Stimulated activated CD8-positive, alpha-beta memory T cell treated with anti-CD3 and anti-CD28 coated beads, Interleukin-12 subunit alpha, Interleukin-12 subunit beta, amount 100 ng/mL, for 24 hours (primary cell): Measurements from ENCODE around the gene ZNF253.
"Not testable (repeated sequence)": the region's sequence is repeated elsewhere in the genome, so short reads cannot be mapped to it uniquely, and the experiment has no call there.

ENCODE experiments used
- DNase-seq: peaks from one replicate; pipeline ENCODE4 v3.0.0-alpha.2; 2020; ENCODE audit errors: extremely low read depth

ZNF253 gene

DNA sequence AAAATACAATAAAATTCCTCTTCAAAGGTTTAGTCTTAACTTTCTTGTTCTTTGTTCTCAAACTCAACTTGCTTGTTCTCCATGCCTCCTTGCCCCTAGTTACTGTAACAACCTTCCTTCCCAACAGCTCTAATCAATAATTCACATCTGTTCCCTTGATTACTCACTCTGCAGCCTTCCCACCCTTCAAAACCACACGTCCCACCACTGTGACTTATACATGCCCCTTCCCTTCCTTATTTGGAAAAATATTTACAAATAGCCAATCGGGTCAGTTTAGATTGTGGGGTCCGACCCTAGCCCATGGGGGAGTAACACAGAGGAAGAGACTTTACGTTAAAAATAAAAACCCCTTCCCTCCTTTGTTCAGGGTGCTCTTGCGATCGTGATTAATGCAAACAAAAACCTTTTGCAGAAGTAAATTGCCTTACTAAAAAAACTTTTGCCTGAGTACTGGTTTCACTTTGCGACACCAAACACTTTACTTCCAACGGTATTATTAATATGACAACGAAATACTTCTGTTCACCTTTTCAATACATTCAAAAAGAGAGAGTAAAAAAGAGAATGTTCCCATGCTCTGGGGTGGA is 34.6 kb downstream of the ZNF253 start:
- DNase-seq: no peak

DNA sequence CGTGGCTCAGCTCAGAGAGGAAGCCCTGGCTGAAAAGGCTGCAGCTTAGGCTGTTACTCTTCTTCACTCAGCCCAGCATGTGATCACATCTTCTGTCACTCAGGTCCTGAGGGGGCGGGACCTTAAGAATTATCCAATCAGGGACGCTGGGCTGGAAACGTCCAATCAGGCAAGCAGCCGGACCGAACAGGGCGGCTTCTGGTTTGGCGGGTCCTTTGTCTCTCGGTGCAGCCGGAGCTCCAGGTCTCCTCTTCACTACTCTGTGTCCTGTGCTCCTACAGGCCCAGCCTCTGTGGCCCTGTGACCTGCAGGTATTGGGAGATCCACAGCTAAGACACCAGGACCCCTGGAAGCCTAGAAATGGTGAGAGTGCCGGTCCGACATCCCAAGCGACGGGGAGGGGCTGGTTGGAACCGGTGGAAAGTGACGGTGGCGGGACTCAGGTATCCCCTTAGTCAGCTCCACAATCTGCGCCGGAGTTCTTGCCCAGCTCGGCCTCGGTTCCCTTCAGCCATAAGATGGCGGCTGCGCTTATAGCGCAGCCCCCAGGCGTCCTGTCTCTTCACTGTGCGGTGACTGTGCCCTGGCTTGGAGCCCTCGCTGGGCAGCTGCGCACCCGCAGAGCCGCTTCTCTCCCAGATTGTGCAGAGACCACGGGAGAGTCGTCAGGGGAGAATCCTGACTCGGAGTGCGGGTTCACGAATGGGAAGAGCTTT is 35.2 kb downstream of the ZNF253 start, which contains the start of gene ZNF93:
Gene ZNF93, plus strand, starts transcription at position 218 of the 716 bp plus-strand sequence. Its CDS starts 143 bp downstream, at position 361.
- peak; percentile 75 for DNase-seq

DNA sequence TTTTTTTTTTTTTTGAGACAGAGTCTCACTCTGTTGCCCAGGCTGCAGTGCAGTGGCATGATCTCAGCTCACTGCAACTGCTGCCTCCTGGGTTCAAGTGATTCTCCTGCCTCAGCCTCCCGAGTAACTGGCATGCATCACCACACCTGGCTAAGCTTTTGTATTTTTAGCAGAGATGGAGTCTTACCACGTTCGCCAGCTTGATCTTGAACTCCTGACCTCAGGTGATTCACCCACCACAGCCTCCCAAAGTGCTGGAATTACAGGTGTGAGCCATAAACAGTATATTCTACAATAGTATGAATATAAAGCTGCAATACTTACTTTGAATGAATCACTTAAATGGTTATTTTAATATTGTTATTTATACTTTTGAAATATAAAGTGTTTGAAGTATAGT is 41.9 kb downstream of the ZNF253 start:
- DNase-seq: not testable (repeated sequence)

DNA sequence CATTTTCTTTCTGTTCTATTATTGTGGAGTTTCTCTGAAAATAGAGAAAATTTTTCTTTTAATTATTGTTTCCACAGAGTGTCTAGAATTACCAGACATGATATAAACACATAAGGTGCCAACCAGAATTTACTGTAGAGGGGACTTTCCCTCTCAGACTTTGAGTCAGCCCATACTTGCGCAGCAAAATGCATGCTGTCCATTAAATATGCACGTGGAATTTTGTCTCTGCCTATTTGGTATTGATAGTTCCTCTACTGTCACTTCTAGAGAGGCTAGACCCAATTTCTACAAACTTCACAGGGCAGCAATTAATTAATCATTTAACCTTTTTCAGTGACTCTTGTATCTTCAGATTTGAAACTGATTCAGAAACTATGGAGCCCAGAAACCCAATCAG is 44.0 kb downstream of the ZNF253 start:
- DNase-seq: no peak

DNA sequence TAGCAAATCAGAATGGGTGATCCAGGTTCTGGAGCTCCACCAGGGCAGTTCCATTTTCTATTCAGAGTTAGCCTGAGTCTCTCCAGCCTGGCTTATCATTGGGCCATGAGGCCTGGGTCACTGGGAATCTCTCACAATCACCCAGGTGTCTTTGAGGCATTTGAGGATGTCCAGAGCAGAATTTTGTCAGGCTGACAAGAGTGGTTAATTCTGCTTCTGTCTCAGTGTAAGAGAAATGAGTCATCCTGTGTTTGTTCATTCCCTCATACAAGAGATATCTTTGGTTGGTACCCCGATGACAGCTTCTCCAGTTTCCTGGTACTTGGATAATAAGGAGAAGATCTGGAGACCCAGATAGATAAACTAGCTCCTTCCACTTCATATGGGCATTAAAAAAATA is 45.5 kb downstream of the ZNF253 start:
- DNase-seq: no peak

DNA sequence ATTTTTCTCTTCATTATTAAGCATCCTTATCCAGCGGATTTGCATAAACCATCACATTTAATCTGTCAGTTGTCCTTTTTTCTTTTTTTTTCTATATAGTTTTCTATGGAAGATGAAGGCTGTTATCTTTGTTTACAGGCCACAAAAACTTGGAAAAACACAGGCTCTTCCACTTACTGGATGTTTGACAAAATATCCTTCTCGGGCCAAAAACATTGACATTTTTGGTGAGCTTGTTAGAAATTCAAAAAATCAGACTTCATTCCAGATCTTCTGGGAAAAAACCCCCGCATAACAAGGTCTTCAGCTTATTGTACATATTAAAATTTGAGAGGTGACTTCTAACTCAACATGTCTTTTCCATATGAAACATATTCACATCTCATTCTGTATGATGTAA is 48.9 kb downstream of the ZNF253 start:
- no peak for DNase-seq

DNA sequence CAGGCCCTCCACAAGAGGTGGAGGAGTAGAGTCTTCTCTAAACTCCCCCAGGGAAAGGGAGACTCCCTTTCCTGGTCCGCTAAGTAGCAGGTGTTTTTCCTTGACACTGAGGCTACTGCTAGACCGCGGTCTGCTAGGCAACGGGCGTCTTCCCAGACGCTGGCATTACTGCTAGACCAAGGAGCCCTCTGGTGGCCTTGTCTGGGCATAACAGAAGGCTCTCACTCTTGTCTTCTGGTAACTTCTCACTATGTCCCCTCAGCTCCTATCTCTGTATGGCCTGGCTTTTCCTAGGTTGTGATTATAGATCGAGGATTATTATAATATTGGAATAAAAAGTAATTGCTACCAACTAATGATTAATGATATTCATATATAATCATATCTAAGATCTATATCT is 64.7 kb downstream of the ZNF253 start:
- DNase-seq: not testable (repeated sequence)

DNA sequence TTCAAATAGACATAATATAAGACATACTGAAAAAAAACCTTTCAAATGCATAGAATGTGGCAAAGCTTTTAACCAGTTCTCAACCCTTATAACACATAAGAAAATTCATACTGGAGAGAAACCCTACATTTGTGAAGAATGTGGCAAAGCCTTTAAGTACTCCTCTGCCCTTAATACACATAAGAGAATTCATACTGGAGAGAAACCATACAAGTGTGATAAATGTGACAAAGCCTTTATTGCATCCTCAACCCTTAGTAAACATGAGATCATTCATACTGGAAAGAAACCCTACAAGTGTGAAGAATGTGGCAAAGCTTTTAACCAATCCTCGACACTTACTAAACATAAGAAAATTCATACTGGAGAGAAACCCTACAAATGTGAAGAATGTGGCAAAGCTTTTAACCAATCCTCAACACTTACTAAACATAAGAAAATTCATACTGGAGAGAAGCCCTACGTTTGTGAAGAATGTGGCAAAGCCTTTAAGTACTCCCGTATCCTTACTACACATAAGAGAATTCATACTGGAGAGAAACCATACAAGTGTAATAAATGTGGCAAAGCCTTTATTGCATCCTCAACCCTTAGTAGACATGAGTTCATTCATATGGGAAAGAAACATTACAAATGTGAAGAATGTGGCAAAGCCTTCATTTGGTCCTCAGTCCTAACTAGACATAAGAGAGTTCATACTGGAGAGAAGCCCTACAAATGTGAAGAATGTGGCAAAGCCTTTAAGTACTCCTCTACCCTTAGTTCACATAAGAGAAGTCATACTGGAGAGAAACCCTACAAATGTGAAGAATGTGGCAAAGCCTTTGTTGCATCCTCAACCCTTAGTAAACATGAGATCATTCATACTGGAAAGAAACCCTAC is 68.0 kb downstream of the ZNF253 start:
- not testable (repeated sequence) for DNase-seq

DNA sequence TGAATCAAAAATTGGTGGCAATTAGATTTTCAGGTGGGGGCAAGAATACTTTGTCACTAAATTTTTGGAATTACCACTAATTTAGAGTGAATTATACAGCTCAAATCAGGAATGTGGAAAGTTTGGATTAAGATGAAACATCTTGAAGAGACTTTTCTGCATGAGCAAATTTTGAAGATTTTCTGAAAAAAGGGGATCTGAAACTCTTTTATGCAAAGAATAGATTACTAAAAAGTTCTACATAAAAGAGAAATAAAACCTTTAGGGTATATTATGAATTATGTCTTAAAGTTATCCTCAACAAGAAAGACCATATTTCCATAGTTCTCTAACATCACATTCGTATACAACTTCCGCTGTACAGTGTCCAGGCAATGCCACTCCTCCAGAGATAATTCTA is 71.7 kb downstream of the ZNF253 start:
- DNase-seq: no peak

DNA sequence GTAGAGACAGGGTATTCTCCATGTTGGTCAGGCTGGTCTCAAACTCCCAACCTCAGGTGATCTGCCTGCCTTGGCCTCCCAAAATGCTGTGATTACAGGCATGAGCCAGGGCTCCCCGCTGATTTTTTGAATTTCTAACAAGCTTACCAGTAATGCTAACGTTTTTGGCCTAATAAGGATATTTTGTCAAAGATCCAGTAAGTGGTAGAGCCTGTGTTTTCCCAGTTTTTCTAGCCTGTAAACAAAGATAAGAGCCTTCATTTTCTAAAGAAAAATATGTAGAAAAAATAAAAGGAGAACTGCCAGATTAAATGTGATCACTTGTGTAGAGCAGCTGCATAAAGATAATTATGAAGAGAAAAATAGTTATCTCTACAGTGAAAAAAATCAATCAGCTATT is 72.8 kb downstream of the ZNF253 start:
- no peak for DNase-seq

DNA sequence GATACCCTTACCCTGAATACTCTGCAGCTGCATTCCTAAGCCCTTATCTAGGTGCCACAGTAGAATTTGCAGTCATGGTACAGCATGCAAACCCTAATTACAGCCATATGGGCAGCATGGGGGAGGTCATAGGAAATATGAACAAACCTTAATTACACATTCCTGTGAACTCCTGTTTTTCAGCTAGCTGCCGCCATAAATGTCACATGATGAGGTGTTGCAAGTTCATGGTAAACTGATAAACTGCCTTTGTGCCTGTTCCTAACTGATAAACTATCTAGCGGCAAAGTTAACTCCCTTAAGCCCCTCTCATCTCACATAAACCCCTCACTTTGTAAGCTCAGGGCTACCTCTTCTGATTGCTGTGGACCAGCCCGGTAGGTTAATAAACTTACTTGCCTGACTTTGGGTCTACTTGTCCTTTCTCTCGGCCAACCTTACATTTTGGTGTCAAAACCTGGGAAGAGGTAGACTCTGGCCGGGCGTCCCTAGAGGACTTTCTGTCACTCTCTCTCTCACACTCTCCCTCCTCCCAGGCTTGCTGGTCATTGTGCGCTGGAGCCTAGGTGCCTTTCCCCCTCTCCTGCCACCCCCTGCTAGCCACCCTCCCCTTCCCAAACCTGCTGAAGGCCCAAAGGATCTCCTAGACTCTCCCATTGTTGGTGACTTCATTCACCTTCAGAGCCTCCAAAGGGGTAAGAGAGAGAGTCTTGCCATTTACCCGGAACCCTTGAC is 78.3 kb downstream of the ZNF253 start:
- DNase-seq: no peak
